Chondrocyte (in vitro differentiated cells): ENCODE measurements around the gene ZNF511. TPM values are rescaled to one million over a fixed set of nuclear protein-coding genes. Genes with fewer than 3 reads are reported as not detected.

Experiments
- DNase-seq: peaks from one replicate; pipeline ENCODE4 v3.0.0; 2021; ENCODE audit warnings: mixed read lengths, low spot score
- H3K27ac Mint-ChIP-seq: one replicate; pipeline ENCODE4 v1.8.0; 2021; ENCODE audit warnings: mild to moderate bottlenecking, moderate library complexity, mixed read lengths; ENCODE audit not compliant: unreplicated experiment
- H3K27me3 Mint-ChIP-seq: 2 replicates; pipeline ENCODE4 v1.8.0; 2021; ENCODE audit warnings: low read depth, mixed read lengths
- H3K36me3 Mint-ChIP-seq: 2 replicates; pipeline ENCODE4 v1.8.0; 2021; ENCODE audit warnings: low read depth, mixed read lengths
- H3K4me1 Mint-ChIP-seq: 2 replicates; pipeline ENCODE4 v1.8.0; 2021; ENCODE audit warnings: low read depth, mild to moderate bottlenecking, mixed read lengths
- H3K4me3 Mint-ChIP-seq: one replicate; pipeline ENCODE4 v1.8.0; 2021; ENCODE audit warnings: mild to moderate bottlenecking, moderate library complexity, mixed read lengths; ENCODE audit not compliant: unreplicated experiment
- H3K9me3 Mint-ChIP-seq: 2 replicates; pipeline ENCODE4 v1.8.0; 2021; ENCODE audit warnings: low read depth, mixed read lengths
- total RNA-seq: library from RNA; stranded (reverse); gene quantifications from 3 replicates; pipeline ENCODE4 v1.2.1, GENCODE V29; 2021
- TF ChIP-seq, protein P1 (sequence below): fragments of 200-600 bp; sonication (generic); IDR thresholded peaks from 2 replicates; pipeline ENCODE4 v1.5.0; 2021; ENCODE audit warnings: antibody characterized with exemption, mild to moderate bottlenecking, moderate library complexity

Gene ZNF511
- total RNA-seq, 1 donor from 2014 or later = 25.6 TPM

DNA sequence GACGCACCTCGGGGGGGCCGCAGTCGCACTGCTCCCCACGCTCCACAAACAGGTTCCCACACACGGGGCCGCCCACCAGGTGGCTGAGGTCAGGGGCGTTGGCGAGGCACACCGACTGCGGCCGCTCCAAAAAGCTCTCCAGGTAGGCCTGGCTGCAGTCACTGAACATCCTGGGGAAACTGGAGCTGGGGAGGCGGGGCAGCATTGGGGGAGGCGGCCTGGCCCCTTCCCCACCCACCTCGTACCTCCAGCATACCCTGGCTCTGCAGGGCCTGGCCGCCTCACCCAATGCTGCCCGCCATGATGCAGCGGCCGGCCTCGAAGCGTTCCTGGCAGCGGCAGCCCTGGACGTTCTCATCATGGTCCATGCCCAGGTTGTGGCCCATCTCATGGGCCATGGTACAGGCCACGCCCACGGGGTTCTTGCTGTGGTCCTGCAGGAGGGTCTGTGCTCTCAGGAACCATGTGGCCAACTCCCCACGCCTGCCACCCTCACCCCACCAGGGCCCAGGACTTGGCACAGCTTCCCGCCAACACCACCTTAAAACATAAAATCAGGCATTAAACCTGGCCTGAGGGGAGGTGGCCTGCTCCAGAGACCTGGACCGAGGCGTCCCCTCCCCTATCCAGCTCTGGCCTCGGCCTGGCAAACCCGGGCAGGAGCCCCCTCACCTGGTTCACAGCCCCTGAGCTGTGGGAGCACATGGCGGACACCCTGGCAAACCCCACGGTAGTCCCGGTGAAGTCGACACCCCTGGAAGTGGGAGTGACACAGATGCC lies 37.0 kb upstream of the ZNF511 start:
- no peaks in the 10 kb centered on the region for H3K36me3 Mint-ChIP-seq
- TF ChIP-seq, protein P1, sequence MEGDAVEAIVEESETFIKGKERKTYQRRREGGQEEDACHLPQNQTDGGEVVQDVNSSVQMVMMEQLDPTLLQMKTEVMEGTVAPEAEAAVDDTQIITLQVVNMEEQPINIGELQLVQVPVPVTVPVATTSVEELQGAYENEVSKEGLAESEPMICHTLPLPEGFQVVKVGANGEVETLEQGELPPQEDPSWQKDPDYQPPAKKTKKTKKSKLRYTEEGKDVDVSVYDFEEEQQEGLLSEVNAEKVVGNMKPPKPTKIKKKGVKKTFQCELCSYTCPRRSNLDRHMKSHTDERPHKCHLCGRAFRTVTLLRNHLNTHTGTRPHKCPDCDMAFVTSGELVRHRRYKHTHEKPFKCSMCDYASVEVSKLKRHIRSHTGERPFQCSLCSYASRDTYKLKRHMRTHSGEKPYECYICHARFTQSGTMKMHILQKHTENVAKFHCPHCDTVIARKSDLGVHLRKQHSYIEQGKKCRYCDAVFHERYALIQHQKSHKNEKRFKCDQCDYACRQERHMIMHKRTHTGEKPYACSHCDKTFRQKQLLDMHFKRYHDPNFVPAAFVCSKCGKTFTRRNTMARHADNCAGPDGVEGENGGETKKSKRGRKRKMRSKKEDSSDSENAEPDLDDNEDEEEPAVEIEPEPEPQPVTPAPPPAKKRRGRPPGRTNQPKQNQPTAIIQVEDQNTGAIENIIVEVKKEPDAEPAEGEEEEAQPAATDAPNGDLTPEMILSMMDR = no peak
- peaks cover 2% of the 10 kb centered on the region for H3K27me3 Mint-ChIP-seq
- H3K27ac Mint-ChIP-seq = no peak overlapping the region
- H3K4me1 Mint-ChIP-seq = no peaks in the 10 kb centered on the region
- no peak overlapping the region for H3K4me3 Mint-ChIP-seq
- DNase-seq = no peak
- H3K9me3 Mint-ChIP-seq = no peaks in the 10 kb centered on the region

DNA sequence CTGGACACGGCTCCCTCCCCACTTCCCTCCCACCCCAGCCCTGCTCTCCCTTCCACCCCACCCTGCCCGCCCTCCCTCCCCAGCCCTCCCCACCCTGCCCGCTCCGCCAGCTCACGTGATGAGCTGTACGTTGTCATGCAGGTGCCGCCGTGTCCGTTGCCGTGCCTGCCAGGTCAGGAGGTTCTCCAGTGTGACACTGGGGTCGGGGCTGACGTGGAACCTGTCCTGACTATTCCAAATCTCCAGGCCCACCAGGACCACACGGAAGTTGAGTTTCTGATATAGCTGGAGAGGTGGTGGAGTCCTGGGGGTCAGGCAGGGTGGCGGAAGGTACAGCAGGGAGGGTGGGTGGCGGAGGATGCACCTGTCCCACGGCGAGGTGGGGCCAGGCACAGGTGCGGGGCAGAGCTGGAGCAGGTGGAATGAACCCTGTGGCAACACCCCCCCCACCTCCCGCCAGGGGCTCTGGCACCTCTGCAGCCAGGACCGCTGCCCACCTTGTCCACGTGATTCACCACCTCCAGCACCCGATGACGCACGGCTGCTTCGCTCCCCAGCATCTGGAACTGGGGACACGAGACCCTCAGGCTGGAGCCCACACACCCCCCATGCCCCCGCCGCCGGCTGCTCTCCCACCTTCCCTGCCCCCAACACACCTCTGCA lies 36.3 kb upstream of the ZNF511 start:
- no peak for DNase-seq
- Mint-ChIP-seq H3K27me3 (peaks cover 2% of the 10 kb centered on the region), H3K4me3 (no peak overlapping the region), H3K36me3 (no peaks in the 10 kb centered on the region), H3K27ac (no peak overlapping the region), H3K9me3 (no peaks in the 10 kb centered on the region), H3K4me1 (no peaks in the 10 kb centered on the region)
- TF ChIP-seq, protein P1 = no peak

DNA sequence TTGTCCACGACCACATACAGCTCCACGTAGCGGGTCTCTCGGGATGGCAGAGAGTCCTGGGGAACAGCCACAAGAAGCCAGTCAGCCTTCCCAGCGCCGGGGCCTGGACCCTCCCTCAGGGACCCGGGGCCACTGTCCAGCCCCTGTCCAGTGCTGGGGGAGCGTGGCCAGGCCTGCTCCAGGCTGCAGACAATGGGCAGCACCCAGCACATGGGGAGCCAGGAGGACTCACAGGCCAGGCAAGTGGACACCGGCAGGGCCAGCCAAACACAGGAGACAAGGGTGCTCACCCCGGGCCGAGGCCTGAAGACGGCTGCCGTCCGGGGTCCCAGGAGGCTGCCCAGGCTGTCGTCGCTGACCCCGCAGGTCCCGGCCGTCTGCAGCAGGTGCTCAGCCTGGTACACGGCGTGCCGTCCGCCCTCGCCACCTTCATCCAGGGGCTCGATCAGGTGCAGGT lies 35.7 kb upstream of the ZNF511 start:
- no peaks in the 10 kb centered on the region for H3K4me1 Mint-ChIP-seq
- H3K36me3 Mint-ChIP-seq = no peaks in the 10 kb centered on the region
- no peaks in the 10 kb centered on the region for H3K9me3 Mint-ChIP-seq
- H3K4me3 Mint-ChIP-seq = no peak overlapping the region
- no peak for DNase-seq
- TF ChIP-seq, protein P1 = no peak
- H3K27ac Mint-ChIP-seq = no peak overlapping the region
- peaks cover 2% of the 10 kb centered on the region for H3K27me3 Mint-ChIP-seq

DNA sequence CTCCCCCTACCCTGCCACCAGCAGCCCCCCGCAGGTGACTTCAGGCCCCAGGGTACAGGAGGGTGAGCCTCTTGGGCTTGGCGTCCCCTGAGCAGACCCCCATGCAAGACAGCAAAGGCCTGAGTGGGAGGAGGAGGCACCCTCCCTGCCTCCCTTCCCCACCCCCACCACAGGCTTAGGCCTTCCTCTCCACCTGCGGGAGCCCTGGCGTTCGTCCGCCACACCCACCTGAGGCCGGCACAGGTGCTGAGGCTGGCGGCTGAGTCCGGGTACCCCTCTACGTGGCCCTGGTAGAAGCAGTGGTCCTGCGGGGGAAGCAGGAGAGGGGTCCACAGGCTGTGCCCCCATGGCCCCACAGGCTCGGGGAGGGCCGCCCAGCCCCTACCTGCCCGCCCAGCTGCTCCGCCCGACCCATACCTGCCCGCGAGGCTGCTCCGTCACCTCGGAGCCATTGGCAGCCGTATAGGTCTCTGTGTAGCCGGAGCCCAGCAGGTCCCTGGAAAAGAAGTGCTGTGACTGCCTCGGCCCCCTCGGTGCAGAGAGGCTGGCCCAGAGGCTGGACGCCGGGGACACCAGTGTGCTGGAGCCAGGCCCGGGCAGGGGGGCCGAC lies 35.1 kb upstream of the ZNF511 start:
- no peak for DNase-seq
- Mint-ChIP-seq H3K4me1 (no peaks in the 10 kb centered on the region), H3K9me3 (no peaks in the 10 kb centered on the region), H3K27ac (no peak overlapping the region), H3K4me3 (no peak overlapping the region), H3K27me3 (peaks cover 2% of the 10 kb centered on the region), H3K36me3 (peaks cover 1% of the 10 kb centered on the region)
- TF ChIP-seq, protein P1 = no peak
